Heart right ventricle (tissue), 16 donors: ENCODE results near the gene FAM174B. TPM values are rescaled to one million over a fixed set of nuclear protein-coding genes. Genes with fewer than 3 reads are reported as not detected.

ENCODE experiments used
- ATAC-seq, 8 donors: fragments of 200-7000 bp; cut with Tn5 transposase; one replicate each; pipeline ENCODE4 v1.9.1; 2020; ENCODE audit warnings: mild to moderate bottlenecking in 8 of 8, moderate library complexity in 8 of 8, moderate number of reproducible peaks in 1 of 8
- DNase-seq, 2 donors: peaks; one replicate each; pipeline ENCODE4 v3.0.0-alpha.2; 2020
- H3K27ac ChIP-seq, 10 donors: fragments of 200-600 bp; sonication (generic) in 2 of 10; one replicate each; pipeline versions ENCODE4 v1.5.0 to v1.8.0; 2020 to 2022; ENCODE audit warnings: mild to moderate bottlenecking in 3 of 10
- H3K27me3 ChIP-seq, 7 donors: fragments of 200-600 bp; one replicate each; pipeline ENCODE4 v1.8.0; 2021 to 2022; ENCODE audit warnings: mild to moderate bottlenecking in 2 of 7
- H3K36me3 ChIP-seq, 9 donors: fragments of 200-600 bp; sonication (generic) in 1 of 9; one replicate each; pipeline versions ENCODE4 v1.5.0 to v1.8.0; 2020 to 2022; ENCODE audit warnings: mild to moderate bottlenecking in 2 of 9
- H3K4me1 ChIP-seq, 9 donors: fragments of 200-600 bp; sonication (generic) in 1 of 9; one replicate each; pipeline versions ENCODE4 v1.5.0 to v1.8.0; 2020 to 2022; ENCODE audit warnings: mild to moderate bottlenecking in 4 of 9
- H3K4me3 ChIP-seq, 10 donors: fragments of 200-600 bp; sonication (generic) in 2 of 10; one replicate each; pipeline versions ENCODE4 v1.5.0 to v1.8.0; 2020 to 2022; ENCODE audit warnings: mild to moderate bottlenecking in 7 of 10, moderate library complexity in 2 of 10
- H3K9me3 ChIP-seq, 11 donors: fragments of 200-600 bp in 10 of 11; sonication (generic) in 2 of 11; one replicate each; pipeline versions ENCODE4 v1.5.0 to v1.8.0; 2013 to 2022; ENCODE audit warnings: mild to moderate bottlenecking in 2 of 11, control low read depth in 1 of 11, moderate library complexity in 1 of 11
- CTCF ChIP-seq, 9 donors: fragments of 200-600 bp; sonication (generic) in 2 of 9; IDR thresholded peaks; one replicate each; pipeline versions ENCODE4 v1.5.0 to v1.8.0; 2021 to 2022; ENCODE audit warnings: antibody characterized with exemption in 9 of 9, mild to moderate bottlenecking in 5 of 9, moderate library complexity in 1 of 9
- WGBS, 2 donors: extraction: QIAGEN DNeasy Blood & Tissue Kit; methylation state at CpG; one replicate each; pipeline ENCODE4 v1.1.7; 2013; ENCODE audit warnings: inconsistent platforms in 1 of 2; 5-methylcytosine and 5-hydroxymethylcytosine counted together
- intact Hi-C, 10 donors: fragments of 100-400 bp; cut with DNase I; formaldehyde crosslinking; loops; one replicate each; pipeline versions ENCODE4 v1.11.1 to v1.14.2; 2022
- polyA plus RNA-seq, 2 donors: library from polyadenylated mRNA; stranded (reverse); fragments of 200-250 nt; gene quantifications; one replicate each; pipeline ENCODE4 v1.2.3, GENCODE V29; 2013
- total RNA-seq, 10 donors: library from RNA; stranded (reverse); fragmentation: NEBNext Ultra II Directional in 3 of 10; extraction: Animal tissue kit (Norgen Biotek cat#: 25700) in 3 of 10; gene quantifications; one replicate each; pipeline versions ENCODE4 v1.2.1 to v1.2.4, GENCODE V29; 2021 to 2023
- donor health status: Arrhythmogenic right ventricular cardiomyopathy.
- donor health status: ischemic (EF 13 %, LVEDD 7.1; RV severe dilation, severe dysfunction).
- donor health status: healthy with polysubstance abuse.
- donor health status: DM: no; HTN: yes; CAD: no.
- donor health status: DM: no; HTN: no; CAD: no.
- donor health status: ischemic (EF 25% LVEDD 6.9; RV normal size, moderate dysfunction).
- donor health status: ischemic (EF 25% LVEDD 5.7; RV mildly dilated, moderate dysfunction).
- donor health status: healthy.
- donor health status: DM: yes; HTN: yes; CAD: no.
- donor health status: Ischemic cardiomyopathy.
- donor health status: ischemic (EF 35%, LVEDD 5.7; RV mildly dilated, moderate dysfunction).
- donor health status: nonischemic (EF 11% LVEDD 7.7; RV severe dilation, severe dysfunction).
- donor health status: DM: yes; HTN: yes; CAD: no.
- donor health status: PGD.
- donor health status: ischemic (EF 29% LVEDD 5.4; RV normal size, mild dysfunction).
- donor health status: nonischemic (EF 23%, LVEDD 6.1; RV moderate dilation, normal function).

The FAM174B gene
- total and polyA plus RNA-seq, 12 donors, result 6.1 to 16.9 (median 10.8) TPM

- no peak for TF ChIP-seq CTCF (IDR thresholded peaks at IDR 0.05)
- 85 to 96% methylated on average over 6 of the region's 6 CpGs for WGBS, 2 donors
- Histone ChIP-seq H3K4me3 (no peak overlapping the region), H3K36me3 (no peaks in the 10 kb centered on the region), H3K27ac (no peak overlapping the region), H3K9me3 (no peaks in the 10 kb centered on the region), H3K4me1 (peaks cover 0 to 5% (median 0%) of the 10 kb centered on the region in 9 donors), H3K27me3 (no peaks in the 10 kb centered on the region)
- DNase-seq (no peak), ATAC-seq (no peak)
- intact Hi-C loops, result no loop called here
Measured at GRCh38 chr15:92674347-92674746, 18.8 kb upstream of the FAM174B start.

GRCh38 chr15:92672102-92672501 is 16.5 kb upstream of the FAM174B start:
- H3K36me3 ChIP-seq, result no peaks in the 10 kb centered on the region
- H3K4me1 ChIP-seq, result peaks cover 3 to 11% (median 6%) of the 10 kb centered on the region in 9 donors
- no peaks in the 10 kb centered on the region for H3K9me3 ChIP-seq
- intact Hi-C loops, result no loop called here
- no peaks in the 10 kb centered on the region for H3K27me3 ChIP-seq
- ATAC-seq (no peak), DNase-seq (no peak)
- WGBS, 2 donors, result 55 to 59% methylated on average over 6 of the region's 6 CpGs
- H3K27ac ChIP-seq, result no peak overlapping the region
- TF ChIP-seq CTCF (IDR thresholded peaks at IDR 0.05), result no peak
- H3K4me3 ChIP-seq, result no peak overlapping the region

GRCh38 chr15:92671406-92671805 is 15.8 kb upstream of the FAM174B start:
- intact Hi-C loops, result no loop called here
- Histone ChIP-seq H3K4me3 (no peak overlapping the region), H3K27ac (no peak overlapping the region), H3K27me3 (no peaks in the 10 kb centered on the region), H3K4me1 (peaks cover 3 to 18% (median 13%) of the 10 kb centered on the region in 9 donors), H3K36me3 (no peaks in the 10 kb centered on the region), H3K9me3 (no peaks in the 10 kb centered on the region)
- WGBS, 2 donors, result 92 to 94% methylated on average over 3 of the region's 3 CpGs
- DNase-seq, result no peak
- ATAC-seq, result no peak
- no peak for TF ChIP-seq CTCF (IDR thresholded peaks at IDR 0.05)

- Histone ChIP-seq H3K4me3 (no peak overlapping the region), H3K9me3 (no peaks in the 10 kb centered on the region), H3K36me3 (no peaks in the 10 kb centered on the region), H3K4me1 (peaks cover 8 to 26% (median 21%) of the 10 kb centered on the region in 9 donors), H3K27me3 (no peaks in the 10 kb centered on the region), H3K27ac (no peak overlapping the region)
- no peak for ATAC-seq
- DNase-seq, result no peak
- 80 to 86% methylated on average over 2 of the region's 2 CpGs for WGBS, 2 donors
- no peak for TF ChIP-seq CTCF (IDR thresholded peaks at IDR 0.05)
- intact Hi-C loops, result no loop called here
Measured at GRCh38 chr15:92670621-92671020, 15.0 kb upstream of the FAM174B start.
